ENCODE data around the gene DENND6B. TPM values are rescaled to one million over a fixed set of nuclear protein-coding genes. Genes with fewer than 3 reads are reported as not detected.
"Not testable (repeated sequence)": the region's sequence is repeated elsewhere in the genome, so short reads cannot be mapped to it uniquely, and the experiment has no call there.

Gene DENND6B
- total RNA-seq, 1 experiment from 2014 or later, result 2.5 TPM

- Mint-ChIP-seq H3K4me3 (no peak overlapping the region), H3K36me3 (no peaks in the 10 kb centered on the region), H3K27ac (no peak overlapping the region), H3K27me3 (ENCODE audit: low read depth) (peaks cover 11% of the 10 kb centered on the region), H3K9me3 (no peaks in the 10 kb centered on the region), H3K4me1 (no peaks in the 10 kb centered on the region)
- CTCF ChIA-PET, result no interaction called here
- POLR2A ChIA-PET, result no interaction called here
- TF ChIP-seq, protein P1, sequence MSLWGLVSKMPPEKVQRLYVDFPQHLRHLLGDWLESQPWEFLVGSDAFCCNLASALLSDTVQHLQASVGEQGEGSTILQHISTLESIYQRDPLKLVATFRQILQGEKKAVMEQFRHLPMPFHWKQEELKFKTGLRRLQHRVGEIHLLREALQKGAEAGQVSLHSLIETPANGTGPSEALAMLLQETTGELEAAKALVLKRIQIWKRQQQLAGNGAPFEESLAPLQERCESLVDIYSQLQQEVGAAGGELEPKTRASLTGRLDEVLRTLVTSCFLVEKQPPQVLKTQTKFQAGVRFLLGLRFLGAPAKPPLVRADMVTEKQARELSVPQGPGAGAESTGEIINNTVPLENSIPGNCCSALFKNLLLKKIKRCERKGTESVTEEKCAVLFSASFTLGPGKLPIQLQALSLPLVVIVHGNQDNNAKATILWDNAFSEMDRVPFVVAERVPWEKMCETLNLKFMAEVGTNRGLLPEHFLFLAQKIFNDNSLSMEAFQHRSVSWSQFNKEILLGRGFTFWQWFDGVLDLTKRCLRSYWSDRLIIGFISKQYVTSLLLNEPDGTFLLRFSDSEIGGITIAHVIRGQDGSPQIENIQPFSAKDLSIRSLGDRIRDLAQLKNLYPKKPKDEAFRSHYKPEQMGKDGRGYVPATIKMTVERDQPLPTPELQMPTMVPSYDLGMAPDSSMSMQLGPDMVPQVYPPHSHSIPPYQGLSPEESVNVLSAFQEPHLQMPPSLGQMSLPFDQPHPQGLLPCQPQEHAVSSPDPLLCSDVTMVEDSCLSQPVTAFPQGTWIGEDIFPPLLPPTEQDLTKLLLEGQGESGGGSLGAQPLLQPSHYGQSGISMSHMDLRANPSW (CRISPR knock-in tag; conservative IDR thresholded peaks at IDR 0.05; ENCODE audit: low read depth), result no peak
- TF ChIP-seq GTF2I (CRISPR knock-in tag; conservative IDR thresholded peaks at IDR 0.05), result no peak
- no peak for TF ChIP-seq FOXP1 (CRISPR knock-in tag; IDR thresholded peaks at IDR 0.05; ENCODE audit: borderline replicate concordance)
- no peak for TF ChIP-seq ZNF423 (CRISPR knock-in tag; IDR thresholded peaks at IDR 0.05)
- TF ChIP-seq, protein P2, sequence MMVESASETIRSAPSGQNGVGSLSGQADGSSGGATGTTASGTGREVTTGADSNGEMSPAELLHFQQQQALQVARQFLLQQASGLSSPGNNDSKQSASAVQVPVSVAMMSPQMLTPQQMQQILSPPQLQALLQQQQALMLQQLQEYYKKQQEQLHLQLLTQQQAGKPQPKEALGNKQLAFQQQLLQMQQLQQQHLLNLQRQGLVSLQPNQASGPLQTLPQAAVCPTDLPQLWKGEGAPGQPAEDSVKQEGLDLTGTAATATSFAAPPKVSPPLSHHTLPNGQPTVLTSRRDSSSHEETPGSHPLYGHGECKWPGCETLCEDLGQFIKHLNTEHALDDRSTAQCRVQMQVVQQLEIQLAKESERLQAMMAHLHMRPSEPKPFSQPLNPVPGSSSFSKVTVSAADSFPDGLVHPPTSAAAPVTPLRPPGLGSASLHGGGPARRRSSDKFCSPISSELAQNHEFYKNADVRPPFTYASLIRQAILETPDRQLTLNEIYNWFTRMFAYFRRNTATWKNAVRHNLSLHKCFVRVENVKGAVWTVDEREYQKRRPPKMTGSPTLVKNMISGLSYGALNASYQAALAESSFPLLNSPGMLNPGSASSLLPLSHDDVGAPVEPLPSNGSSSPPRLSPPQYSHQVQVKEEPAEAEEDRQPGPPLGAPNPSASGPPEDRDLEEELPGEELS (CRISPR knock-in tag; IDR thresholded peaks at IDR 0.05), result no peak
- TF ChIP-seq, protein P3, sequence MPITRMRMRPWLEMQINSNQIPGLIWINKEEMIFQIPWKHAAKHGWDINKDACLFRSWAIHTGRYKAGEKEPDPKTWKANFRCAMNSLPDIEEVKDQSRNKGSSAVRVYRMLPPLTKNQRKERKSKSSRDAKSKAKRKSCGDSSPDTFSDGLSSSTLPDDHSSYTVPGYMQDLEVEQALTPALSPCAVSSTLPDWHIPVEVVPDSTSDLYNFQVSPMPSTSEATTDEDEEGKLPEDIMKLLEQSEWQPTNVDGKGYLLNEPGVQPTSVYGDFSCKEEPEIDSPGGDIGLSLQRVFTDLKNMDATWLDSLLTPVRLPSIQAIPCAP (CRISPR knock-in tag; IDR thresholded peaks at IDR 0.05), result no peak
- no peak for TF ChIP-seq TEAD1 (CRISPR knock-in tag; IDR thresholded peaks at IDR 0.05)
- no peak for TF ChIP-seq TP53 (CRISPR knock-in tag; IDR thresholded peaks at IDR 0.05)
- DNase-seq (ENCODE audit: low spot score) (no peak), ATAC-seq (no peak)
These were observed 11.3 kb upstream of the DENND6B start for GRCh38 chr22:50338042-50338573.

GRCh38 chr22:50337262-50338041 is 10.6 kb upstream of the DENND6B start:
- TF ChIP-seq AR (CRISPR knock-in tag; IDR thresholded peaks at IDR 0.05), result no peak
- no peak for TF ChIP-seq JUN (CRISPR knock-in tag; IDR thresholded peaks at IDR 0.05)
- 0 out of 2 replicates have a peak, but pooled peaks have one; percentile 46 for TF ChIP-seq NFE2L1 (CRISPR knock-in tag; IDR thresholded peaks at IDR 0.05)
- CTCF ChIA-PET, result no interaction called here
- Mint-ChIP-seq H3K27me3 (ENCODE audit: low read depth) (peaks cover 11% of the 10 kb centered on the region), H3K4me1 (no peaks in the 10 kb centered on the region), H3K9me3 (no peaks in the 10 kb centered on the region), H3K36me3 (no peaks in the 10 kb centered on the region), H3K27ac (no peak overlapping the region), H3K4me3 (no peak overlapping the region)
- DNase-seq (ENCODE audit: low spot score) (no peak), ATAC-seq (no peak)
- POLR2A ChIA-PET, result no interaction called here

DNA sequence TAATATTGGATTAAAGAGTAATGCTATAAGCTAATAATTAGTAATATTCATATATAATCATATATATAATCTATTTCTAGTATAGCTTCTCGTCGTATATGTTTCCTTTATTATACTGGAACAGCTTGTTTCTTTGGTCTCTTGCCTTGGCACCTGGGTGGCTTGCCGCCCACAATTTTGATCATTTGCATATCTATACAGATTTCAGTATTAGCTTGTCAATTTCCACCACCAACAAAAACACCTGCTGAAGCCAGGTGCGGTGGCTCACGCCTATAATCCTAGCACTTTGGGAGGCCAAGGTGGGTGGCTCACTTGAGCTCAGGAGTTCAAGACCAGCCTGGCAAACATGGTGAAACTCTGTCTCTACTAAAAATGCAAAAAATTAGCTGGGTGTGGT is 7.6 kb upstream of the DENND6B start:
- DNase-seq (ENCODE audit: low spot score); H3K27ac Mint-ChIP-seq; H3K36me3 Mint-ChIP-seq; ATAC-seq; H3K9me3 Mint-ChIP-seq; POLR2A ChIA-PET; H3K4me1 Mint-ChIP-seq; H3K27me3 Mint-ChIP-seq (ENCODE audit: low read depth); H3K4me3 Mint-ChIP-seq; CTCF ChIA-PET: not testable (repeated sequence)

All from WTC11 (cell line).